AG04450 (cell line): ENCODE measurements around the gene TRNT1. TPM values are rescaled to one million over a fixed set of nuclear protein-coding genes. Genes with fewer than 3 reads are reported as not detected.

ENCODE experiments used
- CTCF ChIA-PET: fragments of 300-600, 350-600 bp; formaldehyde crosslinking; extraction: SDS; loops from one replicate; lab custom pipeline; 2022; ENCODE audit warnings: antibody characterized with exemption, inconsistent platforms; lab: Charles Lee
- POLR2A ChIA-PET: fragments of 350-600 bp; formaldehyde crosslinking; extraction: SDS; loops from one replicate; lab custom pipeline; 2021; ENCODE audit warnings: antibody characterized with exemption, inconsistent platforms; lab: Yijun Ruan, JAX
- DNase-seq: peaks from one replicate; pipeline ENCODE4 v3.0.0-alpha.2; 2011; ENCODE audit warnings: low read depth, low spot score
- H3K27ac ChIP-seq: one replicate; pipeline ENCODE4 v1.5.1; 2012; ENCODE audit warnings: low read depth, low read length, control low read depth
- H3K27me3 ChIP-seq: one replicate; pipeline ENCODE4 v1.6.0; 2012; ENCODE audit warnings: low read length; ENCODE audit not compliant: control insufficient read depth, insufficient read depth
- H3K4me3 ChIP-seq: 2 replicates; pipeline ENCODE4 v1.5.1; 2011; ENCODE audit warnings: mild to moderate bottlenecking, low read depth, low read length, control low read depth
- H3K9me3 ChIP-seq: 2 replicates; pipeline ENCODE4 v1.5.1; 2012; ENCODE audit warnings: low read length; ENCODE audit not compliant: control insufficient read depth, insufficient read depth
- polyA plus RNA-seq: library from polyadenylated mRNA; depleted of rRNA; stranded (reverse); fragments of >200 nt; gene quantifications from 2 replicates; pipeline ENCODE4 v1.2.3, GENCODE V29; 2011
- TF ChIP-seq, protein P1 (sequence below): IDR thresholded peaks from 2 replicates; pipeline ENCODE4 v1.5.1; 2011; ENCODE audit warnings: low read depth, low read length, control low read depth, inconsistent platforms

The TRNT1 gene
- polyA plus RNA-seq, 1 experiment: 15.7 TPM

DNA sequence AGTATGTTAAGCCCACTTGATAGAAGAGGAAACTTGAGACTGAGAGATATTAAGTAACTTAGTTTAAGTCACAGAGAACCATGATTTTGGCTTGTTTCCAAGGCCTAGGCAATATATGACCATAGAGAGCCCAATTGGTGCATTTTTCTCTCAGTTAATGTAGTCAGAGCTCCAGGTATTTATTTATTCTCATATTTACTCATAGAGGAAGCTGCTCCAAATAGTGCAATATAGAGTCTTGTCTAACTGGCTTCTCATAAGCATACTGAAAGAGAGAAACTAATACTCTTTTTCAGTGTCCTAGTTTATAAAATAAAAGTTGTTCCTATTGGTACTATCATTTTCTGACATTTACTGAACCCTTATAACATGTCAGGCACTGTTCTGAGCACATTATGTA, 15.2 kb downstream of the TRNT1 start:
- no peak overlapping the region for H3K27ac ChIP-seq
- DNase-seq: no peak
- no peaks in the 10 kb centered on the region for H3K9me3 ChIP-seq
- POLR2A ChIA-PET: no interaction called here
- H3K27me3 ChIP-seq: no peaks in the 10 kb centered on the region
- CTCF ChIA-PET: no interaction called here
- TF ChIP-seq, protein P1, sequence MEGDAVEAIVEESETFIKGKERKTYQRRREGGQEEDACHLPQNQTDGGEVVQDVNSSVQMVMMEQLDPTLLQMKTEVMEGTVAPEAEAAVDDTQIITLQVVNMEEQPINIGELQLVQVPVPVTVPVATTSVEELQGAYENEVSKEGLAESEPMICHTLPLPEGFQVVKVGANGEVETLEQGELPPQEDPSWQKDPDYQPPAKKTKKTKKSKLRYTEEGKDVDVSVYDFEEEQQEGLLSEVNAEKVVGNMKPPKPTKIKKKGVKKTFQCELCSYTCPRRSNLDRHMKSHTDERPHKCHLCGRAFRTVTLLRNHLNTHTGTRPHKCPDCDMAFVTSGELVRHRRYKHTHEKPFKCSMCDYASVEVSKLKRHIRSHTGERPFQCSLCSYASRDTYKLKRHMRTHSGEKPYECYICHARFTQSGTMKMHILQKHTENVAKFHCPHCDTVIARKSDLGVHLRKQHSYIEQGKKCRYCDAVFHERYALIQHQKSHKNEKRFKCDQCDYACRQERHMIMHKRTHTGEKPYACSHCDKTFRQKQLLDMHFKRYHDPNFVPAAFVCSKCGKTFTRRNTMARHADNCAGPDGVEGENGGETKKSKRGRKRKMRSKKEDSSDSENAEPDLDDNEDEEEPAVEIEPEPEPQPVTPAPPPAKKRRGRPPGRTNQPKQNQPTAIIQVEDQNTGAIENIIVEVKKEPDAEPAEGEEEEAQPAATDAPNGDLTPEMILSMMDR: no peak
- no peak overlapping the region for H3K4me3 ChIP-seq

DNA sequence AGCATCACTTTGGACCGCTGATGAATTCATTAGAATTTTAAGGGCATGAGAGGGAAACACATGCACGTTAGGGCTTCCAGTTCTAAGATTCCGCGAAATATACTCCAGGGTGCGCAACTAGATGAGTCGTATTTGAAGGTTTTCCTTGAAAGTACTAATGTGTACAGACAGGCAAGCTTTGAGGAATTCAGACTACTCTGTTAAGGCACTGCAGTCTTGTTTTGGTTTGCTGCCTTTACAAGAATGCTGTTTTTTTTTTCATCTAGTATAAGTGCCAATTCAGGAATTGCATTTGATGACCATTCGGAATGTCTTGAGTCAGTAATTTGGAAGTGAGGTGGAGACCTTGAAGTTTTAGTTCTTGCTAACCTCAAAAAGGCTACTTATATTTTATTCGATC, 19.1 kb downstream of the TRNT1 start:
- ChIA-PET CTCF (no interaction called here), POLR2A (no interaction called here)
- Histone ChIP-seq H3K9me3 (no peaks in the 10 kb centered on the region), H3K27ac (no peak overlapping the region), H3K27me3 (no peaks in the 10 kb centered on the region), H3K4me3 (no peak overlapping the region)
- no peak for DNase-seq
- TF ChIP-seq, protein P1: no peak

DNA sequence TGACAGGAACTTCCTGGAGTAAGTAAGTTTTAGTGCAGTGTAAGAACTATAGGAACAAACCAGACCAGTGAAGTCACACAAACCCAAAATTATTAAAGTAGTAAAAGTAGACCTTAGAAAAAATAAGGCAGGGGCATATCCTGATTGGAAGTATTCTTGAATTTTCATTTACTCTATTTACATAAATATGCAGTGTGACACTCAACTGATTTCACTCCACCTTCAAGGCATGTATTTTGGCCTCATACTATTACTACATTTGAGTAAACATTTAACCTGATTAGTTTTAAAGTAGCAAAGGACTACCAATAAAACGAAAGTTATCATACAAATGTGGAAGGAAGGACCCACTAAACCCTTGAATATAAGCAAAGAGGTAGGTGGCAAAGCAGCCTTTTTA, 22.8 kb downstream of the TRNT1 start:
- no peak overlapping the region for H3K4me3 ChIP-seq
- ChIA-PET POLR2A (no interaction called here), CTCF (interaction anchor here (1.2 kb wide), 1 partner anchor 30 kb away, joined by 3 read pairs; the partner anchor contains the start of gene CRBN)
- H3K27ac ChIP-seq: no peak overlapping the region
- DNase-seq: no peak
- TF ChIP-seq, protein P1: no peak
- no peaks in the 10 kb centered on the region for H3K27me3 ChIP-seq
- no peaks in the 10 kb centered on the region for H3K9me3 ChIP-seq

DNA sequence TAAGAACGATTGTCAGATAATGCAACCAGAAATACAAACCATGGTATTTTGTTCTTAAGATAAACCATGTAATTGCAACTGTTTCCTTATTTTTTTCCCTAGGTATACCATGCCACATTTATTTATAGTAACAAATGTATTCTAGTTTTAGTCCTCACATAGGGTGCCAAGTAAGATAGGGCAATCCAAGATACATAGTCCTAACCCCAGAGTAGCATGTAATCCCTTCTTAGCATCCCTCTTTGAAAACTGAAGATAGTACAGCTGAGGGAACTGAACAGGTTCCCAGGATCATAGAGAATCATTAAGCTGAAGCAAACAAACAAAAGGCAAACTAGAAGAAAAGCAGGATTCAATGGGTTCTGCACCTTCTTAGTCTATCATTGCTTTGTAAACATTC, 24.8 kb downstream of the TRNT1 start:
- no peaks in the 10 kb centered on the region for H3K27me3 ChIP-seq
- CTCF ChIA-PET: interaction anchor here (0.6 to 1.5 kb wide), 5 partner anchors 16 to 28 kb away, joined by 3 to 8 read pairs (median 3); partner anchors contain the start of gene CRBN
- POLR2A ChIA-PET: no interaction called here
- no peak overlapping the region for H3K4me3 ChIP-seq
- DNase-seq: no peak
- no peak overlapping the region for H3K27ac ChIP-seq
- no peaks in the 10 kb centered on the region for H3K9me3 ChIP-seq
- TF ChIP-seq, protein P1: no peak

DNA sequence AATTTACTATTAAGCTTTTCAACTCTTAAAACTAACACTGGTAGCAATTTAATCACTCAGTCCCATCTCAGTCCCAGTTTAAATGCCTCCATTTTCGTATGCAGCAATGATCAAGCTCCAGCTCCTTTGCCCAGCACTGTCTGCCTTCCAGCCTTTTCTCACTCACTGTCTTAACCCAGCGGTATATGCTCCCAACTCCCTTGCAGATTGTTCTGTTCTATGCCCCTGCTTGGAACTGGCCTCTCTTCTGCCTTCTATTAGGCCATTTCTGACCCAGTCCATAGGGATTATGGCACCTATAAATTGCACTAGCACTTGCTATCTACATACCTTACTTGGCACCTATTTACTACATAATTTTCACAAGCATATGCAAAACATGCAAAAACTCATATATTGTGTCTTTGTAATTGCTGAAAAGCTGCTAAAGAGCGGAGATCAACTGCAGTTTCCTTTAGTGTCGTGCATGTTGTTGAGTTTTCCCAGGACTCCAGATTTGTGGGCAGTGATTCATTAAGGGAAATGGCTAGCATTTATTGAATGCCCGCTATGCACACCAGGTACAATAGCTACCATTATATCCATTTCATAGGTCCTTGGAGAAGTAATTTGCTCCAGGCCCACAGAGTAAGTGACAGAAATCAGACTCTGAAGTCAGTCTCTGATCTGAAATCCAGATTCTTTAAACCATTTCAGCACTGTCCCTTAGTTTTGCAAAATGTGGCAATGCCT, 28.3 kb downstream of the TRNT1 start:
- ChIA-PET CTCF (no interaction called here), POLR2A (no interaction called here)
- no peak for DNase-seq
- H3K27ac ChIP-seq: no peak overlapping the region
- no peak overlapping the region for H3K4me3 ChIP-seq
- TF ChIP-seq, protein P1: no peak
- H3K9me3 ChIP-seq: no peaks in the 10 kb centered on the region
- no peaks in the 10 kb centered on the region for H3K27me3 ChIP-seq
